H1 (cell line): ENCODE results near the gene CDCP1. TPM values are rescaled to one million over a fixed set of nuclear protein-coding genes. Genes with fewer than 3 reads are reported as not detected.
A peak's percentile ranks its signal among the peaks of the same experiment; 100 is the strongest.

Experiments used
- CTCF ChIA-PET: fragments of 300-600 bp; sonication (Branson Sonifier 250); formaldehyde crosslinking; loops from one replicate; lab custom pipeline; 2021; ENCODE audit not compliant: partially characterized antibody; lab: Charles Lee
- POLR2A ChIA-PET: fragments of 300-600 bp; sonication (Branson Sonifier 250); formaldehyde crosslinking; loops from one replicate; lab custom pipeline; 2021; ENCODE audit warnings: inconsistent platforms; ENCODE audit not compliant: partially characterized antibody; lab: Charles Lee
- DNase-seq, 2 experiments: peaks; one replicate each; pipeline versions ENCODE4 v3.0.0 to v3.0.0-alpha.2; 2010 to 2022; ENCODE audit warnings: low spot score in 2 of 2, low read depth in 1 of 2, mixed read lengths in 1 of 2
- FAIRE-seq: peaks from 2 replicates; lab custom pipeline; 2011; peaks lifted over from hg19 to GRCh38; lab: Jason Lieb, UNC
- H2AFZ ChIP-seq: 2 replicates; pipeline ENCODE4 v1.8.1; 2012; ENCODE audit warnings: low read length, inconsistent platforms
- H2AK5ac ChIP-seq: 2 replicates; pipeline ENCODE4 v1.6.1; 2013; ENCODE audit warnings: low read depth, low read length
- H2BK120ac ChIP-seq: replicated peaks from 2 replicates; pipeline ENCODE3; 2013; ENCODE audit warnings: low read depth, low read length, inconsistent platforms
- H2BK12ac ChIP-seq: 2 replicates; pipeline ENCODE4 v1.6.1; 2013; ENCODE audit warnings: low read depth, low read length
- H2BK15ac ChIP-seq: 2 replicates; pipeline ENCODE4 v1.6.1; 2013; ENCODE audit warnings: low read length
- H2BK20ac ChIP-seq: 2 replicates; pipeline ENCODE4 v1.6.1; 2013; ENCODE audit warnings: low read length
- H2BK5ac ChIP-seq: 2 replicates; pipeline ENCODE4 v1.6.1; 2013; ENCODE audit warnings: low read depth, low read length
- H3K14ac ChIP-seq: 2 replicates; pipeline ENCODE4 v1.6.1; 2013; ENCODE audit warnings: inconsistent platforms; ENCODE audit not compliant: insufficient read length
- H3K18ac ChIP-seq: 2 replicates; pipeline ENCODE4 v1.6.1; 2013; ENCODE audit warnings: low read length; ENCODE audit errors: extremely low read depth
- H3K23ac ChIP-seq: 2 replicates; pipeline ENCODE4 v1.6.1; 2013; ENCODE audit warnings: inconsistent platforms; ENCODE audit not compliant: insufficient read length
- H3K23me2 ChIP-seq: 2 replicates; pipeline ENCODE4 v1.6.1; 2013; ENCODE audit warnings: low read depth, low read length
- H3K27ac ChIP-seq: 2 replicates; pipeline ENCODE4 v1.6.1; 2011; ENCODE audit warnings: low read depth, low read length, inconsistent platforms
- H3K27me3 ChIP-seq, 4 experiments: replicated peaks in 1 of 4; 1 replicate in 1 of 4; 2 replicates in 3 of 4; pipeline versions ENCODE4 v1.6.1 to v1.8.1; 2011 to 2013; ENCODE audit warnings: low read length in 3 of 4, mild to moderate bottlenecking in 3 of 4, inconsistent platforms in 2 of 4, mixed read lengths in 2 of 4, moderate library complexity in 1 of 4; ENCODE audit not compliant: control insufficient read depth in 3 of 4, insufficient read depth in 3 of 4; ENCODE audit errors: extremely low read depth in 1 of 4
- H3K36me3 ChIP-seq, 4 experiments: 2 replicates each; pipeline versions ENCODE4 v1.6.1 to v1.8.1; 2011 to 2013; ENCODE audit warnings: mild to moderate bottlenecking in 4 of 4, low read length in 3 of 4, moderate library complexity in 2 of 4, control low read depth in 1 of 4, inconsistent platforms in 1 of 4; ENCODE audit not compliant: insufficient read depth in 4 of 4, control insufficient read depth in 2 of 4
- H3K4ac ChIP-seq: replicated peaks from 2 replicates; pipeline ENCODE3; 2013; ENCODE audit warnings: low read length, low read depth, mixed read lengths, inconsistent platforms; ENCODE audit not compliant: insufficient read length
- H3K4me1 ChIP-seq, 4 experiments: replicated peaks in 1 of 4; 1 replicate in 1 of 4; 2 replicates in 3 of 4; pipeline versions ENCODE4 v1.6.1 to v1.8.1; 2011 to 2013; ENCODE audit warnings: low read length in 3 of 4, inconsistent platforms in 2 of 4, mixed read lengths in 1 of 4; ENCODE audit not compliant: insufficient read depth in 4 of 4, control insufficient read depth in 3 of 4
- H3K4me2 ChIP-seq, 2 experiments: 2 replicates each; pipeline versions ENCODE4 v1.6.1 to v1.8.1; 2011 to 2013; ENCODE audit warnings: low read depth in 2 of 2, low read length in 2 of 2, control low read depth in 1 of 2, inconsistent platforms in 1 of 2, mild to moderate bottlenecking in 1 of 2; ENCODE audit not compliant: insufficient read depth in 1 of 2
- H3K4me3 ChIP-seq, 4 experiments: fragments of 200-600, 300-600 bp in 1 of 4; sonication (generic), shearing (Covaris generic), sonication (Bioruptor Twin) in 1 of 4; 2 replicates each; pipeline versions ENCODE4 v1.5.1 to v1.8.1; 2011 to 2016; ENCODE audit warnings: low read length in 4 of 4, low read depth in 3 of 4, control low read depth in 2 of 4, inconsistent platforms in 2 of 4, mild to moderate bottlenecking in 2 of 4, mixed read lengths in 1 of 4, moderate library complexity in 1 of 4; ENCODE audit not compliant: insufficient read depth in 2 of 4; ENCODE audit errors: extremely low read depth in 1 of 4
- H3K56ac ChIP-seq: replicated peaks from 2 replicates; pipeline ENCODE3; 2013; ENCODE audit warnings: low read depth, mild to moderate bottlenecking, mixed read lengths, low read length, inconsistent platforms; ENCODE audit not compliant: insufficient read length
- H3K79me1 ChIP-seq: 2 replicates; pipeline ENCODE4 v1.6.1; 2013; ENCODE audit warnings: low read depth, low read length, control low read depth
- H3K79me2 ChIP-seq, 2 experiments: 2 replicates each; pipeline versions ENCODE4 v1.6.1 to v1.8.1; 2012 to 2013; ENCODE audit warnings: low read length in 2 of 2, mild to moderate bottlenecking in 2 of 2, inconsistent platforms in 1 of 2; ENCODE audit not compliant: insufficient read depth in 2 of 2, control insufficient read depth in 1 of 2
- H3K9ac ChIP-seq, 4 experiments: replicated peaks in 1 of 4; 1 replicate in 1 of 4; 2 replicates in 3 of 4; pipeline versions ENCODE4 v1.6.1 to v1.8.1; 2011 to 2013; ENCODE audit warnings: low read depth in 3 of 4, low read length in 3 of 4, control low read depth in 2 of 4, mild to moderate bottlenecking in 2 of 4, moderate library complexity in 2 of 4, inconsistent platforms in 1 of 4; ENCODE audit errors: extremely low read depth in 1 of 4
- H3K9me3 ChIP-seq, 2 experiments: 2 replicates each; pipeline versions ENCODE4 v1.6.1 to v1.8.1; 2012 to 2013; ENCODE audit warnings: mild to moderate bottlenecking in 2 of 2, moderate library complexity in 2 of 2, control low read depth in 1 of 2, inconsistent platforms in 1 of 2, low read depth in 1 of 2, low read length in 1 of 2, mixed read lengths in 1 of 2; ENCODE audit not compliant: insufficient read depth in 2 of 2
- H4K20me1 ChIP-seq, 2 experiments: replicated peaks in 1 of 2; 2 replicates each; pipeline versions ENCODE3 to v1.8.1; 2011 to 2013; ENCODE audit warnings: inconsistent platforms in 2 of 2, low read length in 2 of 2, mild to moderate bottlenecking in 1 of 2; ENCODE audit not compliant: insufficient read depth in 2 of 2, control insufficient read depth in 1 of 2
- H4K5ac ChIP-seq: 2 replicates; pipeline ENCODE4 v1.6.1; 2013; ENCODE audit warnings: low read length, low read depth, mixed read lengths, inconsistent platforms; ENCODE audit not compliant: insufficient read length
- H4K8ac ChIP-seq: 2 replicates; pipeline ENCODE4 v1.8.0; 2013; ENCODE audit warnings: mild to moderate bottlenecking, moderate library complexity, low read length, inconsistent platforms; ENCODE audit not compliant: insufficient read depth; ENCODE audit errors: extremely low read depth
- H4K91ac ChIP-seq: replicated peaks from 2 replicates; pipeline ENCODE3; 2013; ENCODE audit warnings: low read length, mixed read lengths, inconsistent platforms; ENCODE audit not compliant: insufficient read length
- ASH2L ChIP-seq: fragments of 200-600, 300-600 bp; sonication (generic); IDR thresholded peaks from one replicate; pipeline ENCODE4 v1.7.1; 2017; ENCODE audit warnings: low read length
- ATF3 ChIP-seq: IDR thresholded peaks from 2 replicates; pipeline ENCODE4 v1.6.1; 2011; ENCODE audit warnings: low read depth, mild to moderate bottlenecking, low read length; ENCODE audit not compliant: insufficient read depth
- KDM4A ChIP-seq: IDR thresholded peaks from one replicate; pipeline ENCODE4 v1.7.1; 2012; ENCODE audit warnings: low read depth, mild to moderate bottlenecking, moderate library complexity, low read length, inconsistent platforms; ENCODE audit not compliant: severe bottlenecking
- MAFK ChIP-seq: IDR thresholded peaks from 2 replicates; pipeline ENCODE4 v1.6.1; 2012; ENCODE audit warnings: low read depth, mild to moderate bottlenecking, improper control_type of control experiment, low read length
- POLR2A ChIP-seq, 2 experiments: IDR thresholded peaks; 1 replicate in 1 of 2; 2 replicates in 1 of 2; pipeline ENCODE4 v1.6.1; 2011; ENCODE audit warnings: low read depth in 2 of 2, low read length in 2 of 2, mild to moderate bottlenecking in 2 of 2; ENCODE audit errors: control extremely low read depth in 1 of 2
- RFX5 ChIP-seq: IDR thresholded peaks from 2 replicates; pipeline ENCODE4 v1.6.1; 2011; ENCODE audit warnings: low read depth, low read length, improper control_type of control experiment, borderline replicate concordance
- SIN3A ChIP-seq, 2 experiments: IDR thresholded peaks in 1 of 2; conservative IDR thresholded peaks in 1 of 2; 2 replicates each; pipeline ENCODE4 v1.6.1; 2011 to 2012; ENCODE audit warnings: low read length in 2 of 2, improper control_type of control experiment in 1 of 2, low read depth in 1 of 2, mild to moderate bottlenecking in 1 of 2
- WGBS, 2 experiments: shearing (Covaris generic) in 1 of 2; methylation state at CpG; one replicate each; pipeline versions ENCODE4 v1.1.6 to v1.1.7; 2013 to 2015; ENCODE audit warnings: low lambda C conversion rate in 2 of 2, mixed read lengths in 2 of 2, inconsistent platforms in 1 of 2, low coverage in 1 of 2, missing lambda C conversion rate in 1 of 2; ENCODE audit not compliant: insufficient replicate concordance in 2 of 2, insufficient coverage in 1 of 2, insufficient read length in 1 of 2; ENCODE audit errors: extremely low coverage in 1 of 2, missing lambda C conversion rate in 1 of 2; 5-methylcytosine and 5-hydroxymethylcytosine counted together
- polyA plus RNA-seq, 7 experiments: library from polyadenylated mRNA; depleted of rRNA in 3 of 7; stranded (reverse) in 5 of 7; unstranded in 2 of 7; fragments of >200 nt in 5 of 7; fragments of 200-250 nt in 2 of 7; gene quantifications; 1 replicate in 5 of 7; 2 replicates in 1 of 7; 4 replicates in 1 of 7; pipeline versions ENCODE4 v1.2.1 to v1.2.3, GENCODE V29; 2011 to 2013; ENCODE audit warnings: missing spikeins in 2 of 7, mixed read lengths in 2 of 7
- total RNA-seq: library from RNA; stranded (reverse); fragmentation: NEBNext Ultra II Directional; extraction: Animal tissue kit (Norgen Biotek cat#: 25700); gene quantifications from 2 replicates; pipeline ENCODE4 v1.2.1, GENCODE V29; 2021

CDCP1 gene
- total and polyA plus RNA-seq, 2 of the 8 experiments (the other 6 are each of a cell fraction or from before 2014, with no cell fraction given), result 10.0 to 23.3 TPM

GRCh38 chr3:45035441-45036301 is 110.5 kb downstream of the CDCP1 start:
- Histone ChIP-seq H3K4ac (no peak overlapping the region), H3K27me3 (peaks cover 16 to 37% (median 33%) of the 10 kb centered on the region in 4 experiments)
- 57% methylated on average over 34 of the region's 64 CpGs; no CpG with 5 or more reads in 1 of the 2 experiments for WGBS, 2 experiments
- TF ChIP-seq KDM4A (peak; percentile 72), ATF3 (no peak), MAFK (no peak), ASH2L (peak; percentile 55), SIN3A (conservative IDR thresholded peaks at IDR 0.05 in 1 of 2, IDR thresholded peaks at IDR 0.05 in 1 of 2; ENCODE audit: low read depth in 1 of 2, low read length in 2 of 2) (no peak), POLR2A (IDR thresholded peaks at IDR 0.05; ENCODE audit: control extremely low read depth in 1 of 2, low read depth in 2 of 2, low read length in 2 of 2) (no peak), RFX5 (no peak)

More at GRCh38 chr3:45035441-45036301, 110.5 kb downstream of the CDCP1 start:
- H3K79me2 ChIP-seq, result no peaks in the 10 kb centered on the region
- H2BK20ac ChIP-seq, result no peak overlapping the region
- H2BK12ac ChIP-seq, result no peak overlapping the region
- H3K4me3 ChIP-seq, result peak overlapping the region; percentile 10 to 52 (median 21); a peak in 6 of 8 replicates
- H3K9me3 ChIP-seq, result no peaks in the 10 kb centered on the region
- H4K5ac ChIP-seq, result no peak overlapping the region
- no peak overlapping the region for H3K9ac ChIP-seq
- H2BK15ac ChIP-seq, result peak overlapping the region; percentile 88; the same call in 1 of the 2 replicates
- H3K36me3 ChIP-seq, result no peaks in the 10 kb centered on the region
- no peak overlapping the region for H2AK5ac ChIP-seq
- peaks cover 3% of the 10 kb centered on the region; the same call in 1 of the 2 replicates for H3K23me2 ChIP-seq
- no peaks in the 10 kb centered on the region for H3K79me1 ChIP-seq
- H3K4me2 ChIP-seq, result peak overlapping the region; percentile 78 to 82
- ChIA-PET POLR2A (interaction anchor here (0.6 to 1.0 kb wide), 3 partner anchors 8 to 1718 kb away, joined by 3 to 4 read pairs (median 3); no protein-coding TSS in a partner anchor), CTCF (interaction anchor here (0.7 to 13.7 kb wide), 12 partner anchors 8 to 757 kb away, joined by 3 to 263 read pairs (median 3); partner anchors contain the start of gene TMEM158)
- peaks cover 0 to 3% of the 10 kb centered on the region in 2 experiments for H4K20me1 ChIP-seq
- no peak for FAIRE-seq
- no peak overlapping the region for H3K56ac ChIP-seq
- H2BK5ac ChIP-seq, result no peak overlapping the region
- H3K14ac ChIP-seq, result no peak overlapping the region
- H2BK120ac ChIP-seq, result no peak overlapping the region
- H3K27ac ChIP-seq, result no peak overlapping the region
- H3K4me1 ChIP-seq, result peaks cover 2 to 6% (median 4%) of the 10 kb centered on the region in 4 experiments
- peak overlapping the region; percentile 81 for H3K18ac ChIP-seq
- H2AFZ ChIP-seq, result no peak overlapping the region
- H4K8ac ChIP-seq, result no peak overlapping the region
- peak in 1 of 2 experiments; percentile 70 for DNase-seq
- no peak overlapping the region for H4K91ac ChIP-seq
- no peak overlapping the region for H3K23ac ChIP-seq
